Embryonic facial prominence (tissue), 1 donor: ENCODE data around the gene NR2F2.
A peak's percentile ranks its signal among the peaks of the same experiment; 100 is the strongest.

Experiments used
- DNase-seq: peaks from one replicate; pipeline ENCODE4 v3.0.0-alpha.2; 2016; ENCODE audit errors: extremely low spot score

The NR2F2 gene

GRCh38 chr15:96330450-96331143 is at the start of gene NR2F2:
TSS of gene NR2F2 (plus strand) at chr15:96330700. CDS start at chr15:96332106, 1,406 bp downstream.
- peak; percentile 91 for DNase-seq

GRCh38 chr15:96285305-96285704 is 45.2 kb upstream of the NR2F2 start:
- DNase-seq = no peak

GRCh38 chr15:96285729-96286254 is 44.7 kb upstream of the NR2F2 start:
- no peak for DNase-seq

- no peak for DNase-seq
These were observed 39.8 kb upstream of the NR2F2 start for GRCh38 chr15:96290679-96291078.

GRCh38 chr15:96292635-96293034 is 37.9 kb upstream of the NR2F2 start:
- DNase-seq = no peak

- DNase-seq = no peak
These were observed 37.1 kb upstream of the NR2F2 start for GRCh38 chr15:96293441-96293840.

GRCh38 chr15:96294766-96295165 is 35.7 kb upstream of the NR2F2 start:
- DNase-seq = no peak

- DNase-seq = no peak
These were observed 34.2 kb upstream of the NR2F2 start for GRCh38 chr15:96296264-96296663.

- DNase-seq = no peak
These were observed 32.7 kb upstream of the NR2F2 start for GRCh38 chr15:96297783-96298182.

- no peak for DNase-seq
These were observed 32.3 kb upstream of the NR2F2 start for GRCh38 chr15:96298217-96298616.

- no peak for DNase-seq
These were observed 29.7 kb upstream of the NR2F2 start for GRCh38 chr15:96300836-96301235.

GRCh38 chr15:96303503-96304056 is 26.9 kb upstream of the NR2F2 start:
- no peak for DNase-seq

- DNase-seq = no peak
These were observed 25.7 kb upstream of the NR2F2 start for GRCh38 chr15:96304839-96305238.

GRCh38 chr15:96306321-96306720 is 24.2 kb upstream of the NR2F2 start:
- DNase-seq = no peak

GRCh38 chr15:96307856-96308394 is 22.6 kb upstream of the NR2F2 start:
- DNase-seq = no peak

GRCh38 chr15:96309143-96309660 is 21.3 kb upstream of the NR2F2 start:
- no peak for DNase-seq

GRCh38 chr15:96311256-96311955 is 19.1 kb upstream of the NR2F2 start:
- no peak for DNase-seq

- no peak for DNase-seq
These were observed 18.6 kb upstream of the NR2F2 start for GRCh38 chr15:96311956-96312294.

GRCh38 chr15:96312641-96313335 is 17.7 kb upstream of the NR2F2 start:
- no peak for DNase-seq

GRCh38 chr15:96314518-96314917 is 16.0 kb upstream of the NR2F2 start:
- no peak for DNase-seq

GRCh38 chr15:96314963-96315362 is 15.5 kb upstream of the NR2F2 start:
- no peak for DNase-seq
